DND-41 (cell line): ENCODE measurements around the gene KRT5.
"Not testable (repeated sequence)": the region's sequence is repeated elsewhere in the genome, so short reads cannot be mapped to it uniquely, and the experiment has no call there.

Source experiments
- ATAC-seq: fragments of 200-7000 bp; cut with Tn5 transposase; 3 replicates; pipeline ENCODE4 v1.9.1; 2021; ENCODE audit warnings: low read depth; ENCODE audit not compliant: insufficient read depth
- DNase-seq: peaks from one replicate; pipeline ENCODE4 v3.0.0-alpha.2; 2020
- H2AFZ ChIP-seq: 2 replicates; pipeline ENCODE4 v1.6.0; 2012; ENCODE audit warnings: low read depth, low read length
- H3K27ac ChIP-seq: 2 replicates; pipeline ENCODE4 v1.5.1; 2012; ENCODE audit warnings: low read length, inconsistent platforms
- H3K27me3 ChIP-seq: fragments of 200-600 bp; sonication (generic); 2 replicates; pipeline ENCODE4 v1.6.0; 2012; ENCODE audit warnings: low read length, mild to moderate bottlenecking, inconsistent platforms; ENCODE audit not compliant: insufficient read depth, poor library complexity
- H3K36me3 ChIP-seq: 2 replicates; pipeline ENCODE4 v1.5.1; 2012; ENCODE audit warnings: low read length, inconsistent platforms; ENCODE audit not compliant: insufficient read depth
- H3K4me1 ChIP-seq: 2 replicates; pipeline ENCODE4 v1.5.1; 2012; ENCODE audit warnings: mild to moderate bottlenecking, low read length; ENCODE audit not compliant: insufficient read depth
- H3K4me2 ChIP-seq: 2 replicates; pipeline ENCODE4 v1.6.0; 2012; ENCODE audit warnings: mild to moderate bottlenecking, moderate library complexity, low read length, inconsistent platforms; ENCODE audit not compliant: insufficient read depth
- H3K4me3 ChIP-seq, 2 experiments: fragments of 200-600 bp in 1 of 2; shearing (Covaris generic) in 1 of 2; 2 replicates each; pipeline ENCODE4 v1.5.1; 2012 to 2016; ENCODE audit warnings: inconsistent platforms in 2 of 2, low read length in 2 of 2, mild to moderate bottlenecking in 2 of 2, low read depth in 1 of 2, moderate library complexity in 1 of 2
- H3K79me2 ChIP-seq: 2 replicates; pipeline ENCODE4 v1.6.0; 2012; ENCODE audit warnings: low read length, inconsistent platforms; ENCODE audit not compliant: insufficient read depth
- H3K9ac ChIP-seq: 2 replicates; pipeline ENCODE4 v1.6.0; 2012; ENCODE audit warnings: low read depth, mild to moderate bottlenecking, inconsistent platforms, low read length, moderate library complexity
- H3K9me3 ChIP-seq: 2 replicates; pipeline ENCODE4 v1.5.1; 2012; ENCODE audit warnings: low read length, moderate library complexity, mild to moderate bottlenecking, inconsistent platforms; ENCODE audit not compliant: insufficient read depth, severe bottlenecking
- H4K20me1 ChIP-seq: 2 replicates; pipeline ENCODE4 v1.6.0; 2012; ENCODE audit warnings: low read length; ENCODE audit not compliant: insufficient read depth
- CTCF ChIP-seq: IDR thresholded peaks from 2 replicates; pipeline ENCODE4 v1.5.1; 2012; ENCODE audit warnings: borderline replicate concordance, low read length, moderate library complexity, mild to moderate bottlenecking; ENCODE audit not compliant: poor library complexity, severe bottlenecking; ENCODE audit errors: extremely low read depth
- EZH2 ChIP-seq: IDR thresholded peaks from 3 replicates; pipeline ENCODE4 v1.6.1; 2012; ENCODE audit warnings: borderline replicate concordance, low read depth, mild to moderate bottlenecking, moderate library complexity, low read length, inconsistent platforms; ENCODE audit not compliant: severe bottlenecking

KRT5 gene

GRCh38 chr12:52491495-52491894 is 28.7 kb downstream of the KRT5 start:
- H3K4me3 ChIP-seq, H3K27ac ChIP-seq, DNase-seq, H3K9ac ChIP-seq, H3K4me1 ChIP-seq, H3K36me3 ChIP-seq, H3K4me2 ChIP-seq, H3K79me2 ChIP-seq, H2AFZ ChIP-seq, H3K9me3 ChIP-seq, H4K20me1 ChIP-seq, ATAC-seq: not testable (repeated sequence)
- H3K27me3 ChIP-seq = peaks cover 17% of the 10 kb centered on the region

DNA sequence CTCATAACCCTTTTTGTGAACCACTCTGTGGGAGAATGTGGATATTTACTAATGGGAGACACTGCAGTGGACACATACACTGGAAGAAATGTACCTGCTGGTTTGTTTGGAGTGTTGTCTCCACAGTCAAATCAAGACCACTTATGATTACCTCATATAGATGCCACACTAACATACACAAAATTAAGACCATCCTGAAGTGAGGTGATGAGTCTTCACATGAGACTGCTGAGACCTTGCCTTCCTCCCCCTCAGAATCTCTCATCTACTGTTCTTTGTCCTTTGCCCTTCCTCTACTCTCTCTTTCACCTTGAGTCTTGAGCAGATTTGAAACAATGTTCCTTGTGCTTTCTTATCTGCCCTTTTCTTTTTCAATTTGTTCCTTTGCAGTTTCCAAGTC is 31.5 kb downstream of the KRT5 start:
- Histone ChIP-seq H3K36me3 (no peaks in the 10 kb centered on the region), H3K4me1 (no peaks in the 10 kb centered on the region), H3K27ac (no peak overlapping the region), H2AFZ (no peak overlapping the region), H3K9me3 (no peaks in the 10 kb centered on the region), H3K4me2 (no peak overlapping the region), H3K27me3 (peaks cover 6% of the 10 kb centered on the region), H3K9ac (no peak overlapping the region), H3K4me3 (no peak overlapping the region), H4K20me1 (no peaks in the 10 kb centered on the region), H3K79me2 (no peaks in the 10 kb centered on the region)
- ATAC-seq = no peak
- no peak for DNase-seq
- TF ChIP-seq EZH2 (no peak), CTCF (no peak)

GRCh38 chr12:52487744-52488443 is 32.3 kb downstream of the KRT5 start:
- H3K27ac ChIP-seq, H4K20me1 ChIP-seq, H3K4me3 ChIP-seq, H3K9me3 ChIP-seq, DNase-seq, H3K9ac ChIP-seq, ATAC-seq, H3K27me3 ChIP-seq, H2AFZ ChIP-seq, H3K79me2 ChIP-seq, H3K4me2 ChIP-seq, H3K4me1 ChIP-seq, H3K36me3 ChIP-seq: not testable (repeated sequence)

GRCh38 chr12:52487211-52487610 is 33.0 kb downstream of the KRT5 start:
- no peak overlapping the region for H3K27ac ChIP-seq
- no peak for TF ChIP-seq CTCF
- no peak for TF ChIP-seq EZH2
- no peak overlapping the region for H3K9ac ChIP-seq
- H3K4me2 ChIP-seq = no peak overlapping the region
- H2AFZ ChIP-seq = no peak overlapping the region
- H3K4me1 ChIP-seq = no peaks in the 10 kb centered on the region
- H3K9me3 ChIP-seq = no peaks in the 10 kb centered on the region
- H3K79me2 ChIP-seq = no peaks in the 10 kb centered on the region
- H4K20me1 ChIP-seq = no peaks in the 10 kb centered on the region
- DNase-seq = no peak
- H3K4me3 ChIP-seq = no peak overlapping the region
- peaks cover 5% of the 10 kb centered on the region for H3K27me3 ChIP-seq
- no peak for ATAC-seq
- H3K36me3 ChIP-seq = no peaks in the 10 kb centered on the region
